DMS79 treated with DMSO at 0.1 percent for 48 hours (cell line): Measurements from ENCODE around the gene PRPH.
"Not testable (repeated sequence)": the region's sequence is repeated elsewhere in the genome, so short reads cannot be mapped to it uniquely, and the experiment has no call there.

Experiments
- DNase-seq: peaks from one replicate; lab custom pipeline; 2025; lab: John Stamatoyannopoulos, UW

Gene PRPH

GRCh38 chr12:49298160-49298559 lies 3.2 kb downstream of the PRPH start:
- DNase-seq = no peak

- no peak for DNase-seq
Measured at GRCh38 chr12:49301760-49302159, 6.8 kb downstream of the PRPH start.

- DNase-seq = no peak
Measured at GRCh38 chr12:49304161-49304560, 9.2 kb downstream of the PRPH start.

- DNase-seq = no peak
Measured at GRCh38 chr12:49305762-49306510, 11.0 kb downstream of the PRPH start.

- no peak for DNase-seq
Measured at GRCh38 chr12:49309386-49309785, 14.4 kb downstream of the PRPH start.

- DNase-seq = not testable (repeated sequence)
Measured at GRCh38 chr12:49310451-49311000, 15.6 kb downstream of the PRPH start.

GRCh38 chr12:49314811-49315210 lies 19.9 kb downstream of the PRPH start:
- no peak for DNase-seq

- not testable (repeated sequence) for DNase-seq
Measured at GRCh38 chr12:49317118-49317517, 22.2 kb downstream of the PRPH start.

GRCh38 chr12:49320411-49321103 lies 25.6 kb downstream of the PRPH start:
- not testable (repeated sequence) for DNase-seq

- no peak for DNase-seq
Measured at GRCh38 chr12:49322367-49322707, 27.4 kb downstream of the PRPH start.

- DNase-seq = peak; percentile 98
Measured at GRCh38 chr12:49322708-49323523, 28.0 kb downstream of the PRPH start, which contains the start of gene TROAP. TSS of gene TROAP (plus strand) at chr12:49323255. CDS start at chr12:49323609, 354 bp downstream.

- DNase-seq = no peak
Measured at GRCh38 chr12:49323524-49324097, 28.7 kb downstream of the PRPH start.

GRCh38 chr12:49325606-49326005 lies 30.7 kb downstream of the PRPH start:
- no peak for DNase-seq

- no peak for DNase-seq
Measured at GRCh38 chr12:49327368-49327767, 32.4 kb downstream of the PRPH start.

GRCh38 chr12:49327887-49328286 lies 32.9 kb downstream of the PRPH start:
- no peak for DNase-seq

- no peak for DNase-seq
Measured at GRCh38 chr12:49328816-49329215, 33.9 kb downstream of the PRPH start.

GRCh38 chr12:49330032-49330619 lies 35.2 kb downstream of the PRPH start:
- no peak for DNase-seq

GRCh38 chr12:49330631-49331379 lies 35.9 kb downstream of the PRPH start:
- DNase-seq = no peak

GRCh38 chr12:49331380-49332222 lies 36.7 kb downstream of the PRPH start:
- no peak for DNase-seq

GRCh38 chr12:49332441-49332861 lies 37.5 kb downstream of the PRPH start:
- DNase-seq = no peak
